ENCODE results near the gene PTGES3. TPM values are rescaled to one million over a fixed set of nuclear protein-coding genes. Genes with fewer than 3 reads are reported as not detected.
A peak's percentile ranks its signal among the peaks of the same experiment; 100 is the strongest.

Gene PTGES3
- total and polyA plus RNA-seq, 3 donors from 2014 or later = 102 to 267 (median 110) TPM

GRCh38 chr12:56722832-56723231 lies 34.7 kb upstream of the PTGES3 start:
- TF ChIP-seq POLR2A (IDR thresholded peaks at IDR 0.05) (no peak), CTCF (IDR thresholded peaks at IDR 0.05) (no peak)
- H3K4me1 ChIP-seq = peaks cover 36% of the 10 kb centered on the region

GRCh38 chr12:56721721-56722120 lies 33.6 kb upstream of the PTGES3 start:
- no peak for TF ChIP-seq CTCF (IDR thresholded peaks at IDR 0.05)
- TF ChIP-seq POLR2A (IDR thresholded peaks at IDR 0.05) = no peak
- no peak overlapping the region for H3K27ac ChIP-seq
- H3K4me3 ChIP-seq = no peak overlapping the region
- intact Hi-C loops (cut with DNase I; ENCODE audit: low total_unique reads) = no loop called here
- WGBS, 2 donors = 14 to 32% methylated on average over 2 of the region's 2 CpGs
- H3K4me1 ChIP-seq = peaks cover 41% of the 10 kb centered on the region
- H3K9me3 ChIP-seq = no peaks in the 10 kb centered on the region
- DNase-seq = no peak
- no peaks in the 10 kb centered on the region for H3K27me3 ChIP-seq
- no peaks in the 10 kb centered on the region for H3K36me3 ChIP-seq (ENCODE audit: low read depth, missing control alignments)

More at GRCh38 chr12:56722832-56723231, 34.7 kb upstream of the PTGES3 start:
- H3K36me3 ChIP-seq (ENCODE audit: low read depth, missing control alignments) = no peaks in the 10 kb centered on the region
- H3K9me3 ChIP-seq = no peaks in the 10 kb centered on the region
- peak overlapping the region in 1 of 2 donors; percentile 97 for H3K27ac ChIP-seq
- H3K4me3 ChIP-seq = no peak overlapping the region
- H3K27me3 ChIP-seq = no peaks in the 10 kb centered on the region
- 45 to 52% methylated on average over 4 of the region's 4 CpGs for WGBS, 2 donors
- intact Hi-C loops (cut with DNase I; ENCODE audit: low total_unique reads) = no loop called here
- DNase-seq = no peak

- TF ChIP-seq POLR2A (IDR thresholded peaks at IDR 0.05) (no peak), CTCF (IDR thresholded peaks at IDR 0.05) (no peak)
- Histone ChIP-seq H3K9me3 (no peaks in the 10 kb centered on the region), H3K36me3 (ENCODE audit: low read depth, missing control alignments) (no peaks in the 10 kb centered on the region), H3K27me3 (no peaks in the 10 kb centered on the region), H3K27ac (no peak overlapping the region), H3K4me1 (peaks cover 46% of the 10 kb centered on the region), H3K4me3 (no peak overlapping the region)
- intact Hi-C loops (cut with DNase I; ENCODE audit: low total_unique reads) = no loop called here
- no peak for DNase-seq
- WGBS, 2 donors = 53 to 61% methylated on average over 2 of the region's 2 CpGs
Measured at GRCh38 chr12:56721216-56721615, 33.1 kb upstream of the PTGES3 start.

GRCh38 chr12:56720731-56721151 lies 32.7 kb upstream of the PTGES3 start:
- Histone ChIP-seq H3K9me3 (no peaks in the 10 kb centered on the region), H3K36me3 (ENCODE audit: low read depth, missing control alignments) (no peaks in the 10 kb centered on the region), H3K27me3 (no peaks in the 10 kb centered on the region), H3K4me3 (no peak overlapping the region), H3K4me1 (peaks cover 51% of the 10 kb centered on the region), H3K27ac (no peak overlapping the region)
- WGBS, 2 donors = 90 to 92% methylated on average over 1 of the region's 1 CpG
- TF ChIP-seq CTCF (IDR thresholded peaks at IDR 0.05) (no peak), POLR2A (IDR thresholded peaks at IDR 0.05) (no peak)
- intact Hi-C loops (cut with DNase I; ENCODE audit: low total_unique reads) = no loop called here
- no peak for DNase-seq

GRCh38 chr12:56719056-56719455 lies 31.0 kb upstream of the PTGES3 start:
- no peak for TF ChIP-seq CTCF (IDR thresholded peaks at IDR 0.05)
- no peak for TF ChIP-seq POLR2A (IDR thresholded peaks at IDR 0.05)
- intact Hi-C loops (cut with DNase I; ENCODE audit: low total_unique reads) = no loop called here
- peaks cover 51% of the 10 kb centered on the region for H3K4me1 ChIP-seq
- no peaks in the 10 kb centered on the region for H3K9me3 ChIP-seq
- H3K4me3 ChIP-seq = no peak overlapping the region
- H3K36me3 ChIP-seq (ENCODE audit: low read depth, missing control alignments) = no peaks in the 10 kb centered on the region
- DNase-seq = no peak
- H3K27me3 ChIP-seq = no peaks in the 10 kb centered on the region
- H3K27ac ChIP-seq = no peak overlapping the region

All from testis (tissue), 3 donors.